ENCODE measurements around the gene NKPD1.

NKPD1 gene

DNA sequence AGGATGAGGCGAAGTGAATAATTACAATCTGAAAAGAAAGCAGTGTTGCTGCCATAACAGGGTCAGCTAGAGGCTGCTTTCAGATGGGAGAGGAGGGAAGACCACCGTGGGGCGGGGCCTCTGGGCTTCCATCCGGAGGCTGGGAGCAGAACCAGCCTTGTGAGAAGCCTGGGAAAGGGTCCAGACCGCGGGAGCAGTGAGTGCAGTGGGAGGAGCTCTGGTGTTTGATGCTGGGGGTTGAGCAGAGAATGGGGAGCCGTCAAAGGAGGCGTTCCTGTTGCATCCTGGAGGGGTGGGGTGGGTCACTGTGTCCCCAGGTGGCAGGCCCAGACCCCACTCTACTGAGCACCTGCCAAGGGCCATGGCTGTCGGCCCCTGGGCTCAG, 18.1 kb downstream of the NKPD1 start:
- Histone ChIP-seq H3K4me1 (ENCODE audit: insufficient read depth, low read length) (peaks cover 4% of the 10 kb centered on the region; the same call in 1 of the 2 replicates), H3K4me3 (ENCODE audit: low read length) (no peak overlapping the region), H3K27ac (ENCODE audit: low read length) (no peak overlapping the region), H3K27me3 (ENCODE audit: insufficient read depth, low read length) (no peaks in the 10 kb centered on the region), H3K36me3 (ENCODE audit: insufficient read depth, low read depth, low read length) (peaks cover 16% of the 10 kb centered on the region), H3K9ac (ENCODE audit: low read depth, low read length) (no peak overlapping the region), H3K9me3 (ENCODE audit: insufficient read depth, low read depth, low read length) (no peaks in the 10 kb centered on the region)

DNA sequence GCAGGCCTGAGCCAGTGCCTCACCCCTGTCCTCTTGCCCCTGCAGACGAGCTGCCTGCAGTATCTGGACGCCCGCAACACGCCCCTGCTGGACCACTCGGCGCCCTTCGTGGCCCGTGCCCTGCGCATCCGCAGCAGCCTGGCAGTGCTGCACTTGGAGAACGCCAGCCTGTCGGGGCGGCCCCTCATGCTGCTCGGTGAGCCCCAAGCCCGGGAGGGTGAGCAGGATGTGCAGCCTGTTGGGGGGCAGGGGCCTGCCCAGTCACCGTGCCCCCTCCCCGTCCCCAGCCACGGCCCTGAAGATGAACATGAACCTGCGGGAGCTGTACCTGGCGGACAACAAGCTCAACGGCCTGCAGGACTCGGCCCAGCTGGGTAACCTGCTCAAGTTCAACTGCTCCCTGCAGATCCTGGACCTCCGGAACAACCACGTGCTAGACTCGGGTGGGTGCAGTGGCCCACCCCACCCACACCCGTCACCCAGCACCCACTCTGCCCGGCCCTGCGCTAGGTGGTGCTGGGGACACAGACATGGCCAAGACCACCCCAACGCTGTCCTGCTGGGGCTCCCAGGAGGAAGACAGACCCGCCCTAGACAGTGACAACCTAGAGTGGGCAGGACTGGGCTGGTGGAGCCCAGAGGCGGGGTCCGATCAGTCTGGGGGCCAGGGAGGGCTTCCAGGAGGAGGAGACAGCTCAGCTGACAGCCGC, 18.6 kb downstream of the NKPD1 start:
- H3K4me3 ChIP-seq (ENCODE audit: low read length) = no peak overlapping the region
- H3K9ac ChIP-seq (ENCODE audit: low read depth, low read length) = no peak overlapping the region
- H3K36me3 ChIP-seq (ENCODE audit: insufficient read depth, low read depth, low read length) = peaks cover 16% of the 10 kb centered on the region
- H3K27ac ChIP-seq (ENCODE audit: low read length) = no peak overlapping the region
- no peaks in the 10 kb centered on the region for H3K9me3 ChIP-seq (ENCODE audit: insufficient read depth, low read depth, low read length)
- H3K27me3 ChIP-seq (ENCODE audit: insufficient read depth, low read length) = no peaks in the 10 kb centered on the region
- peaks cover 6% of the 10 kb centered on the region; the same call in 1 of the 2 replicates for H3K4me1 ChIP-seq (ENCODE audit: insufficient read depth, low read length)

DNA sequence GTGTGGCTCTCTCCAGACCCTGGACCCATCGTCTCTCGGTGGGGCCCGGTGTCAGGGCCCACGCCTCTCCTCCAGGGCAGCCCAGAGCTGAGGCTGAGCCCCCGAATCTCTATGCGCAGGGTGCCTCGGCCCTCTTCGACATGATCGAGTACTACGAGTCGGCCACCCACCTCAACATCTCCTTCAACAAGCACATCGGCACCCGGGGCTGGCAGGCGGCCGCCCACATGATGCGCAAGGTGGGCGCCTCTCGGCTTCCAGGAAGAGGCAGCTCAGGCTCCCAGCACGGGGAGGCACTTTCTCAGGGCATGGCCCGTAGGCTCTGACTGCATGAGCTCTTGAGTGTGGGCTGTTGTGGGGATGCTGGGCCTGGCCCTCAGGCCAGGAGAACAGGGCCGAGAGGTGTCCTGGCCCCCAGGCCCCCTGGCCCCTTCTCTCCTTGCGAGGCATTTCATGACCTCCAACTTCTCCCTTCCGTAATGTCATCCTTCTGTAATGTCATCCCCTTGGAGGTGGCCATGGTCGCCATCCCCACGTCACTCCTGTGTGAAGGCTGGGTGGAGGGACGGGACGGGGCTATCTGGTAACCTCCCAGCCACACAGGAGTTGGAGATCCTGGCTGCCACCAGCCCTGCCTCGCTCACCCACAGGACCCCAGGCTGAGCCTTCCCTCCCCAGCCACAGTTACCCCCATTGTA, 19.4 kb downstream of the NKPD1 start:
- H3K36me3 ChIP-seq (ENCODE audit: insufficient read depth, low read depth, low read length) = peaks cover 16% of the 10 kb centered on the region
- no peaks in the 10 kb centered on the region for H3K27me3 ChIP-seq (ENCODE audit: insufficient read depth, low read length)
- H3K4me3 ChIP-seq (ENCODE audit: low read length) = no peak overlapping the region
- no peak overlapping the region for H3K9ac ChIP-seq (ENCODE audit: low read depth, low read length)
- H3K9me3 ChIP-seq (ENCODE audit: insufficient read depth, low read depth, low read length) = no peaks in the 10 kb centered on the region
- peaks cover 8% of the 10 kb centered on the region for H3K4me1 ChIP-seq (ENCODE audit: insufficient read depth, low read length)
- no peak overlapping the region for H3K27ac ChIP-seq (ENCODE audit: low read length)

DNA sequence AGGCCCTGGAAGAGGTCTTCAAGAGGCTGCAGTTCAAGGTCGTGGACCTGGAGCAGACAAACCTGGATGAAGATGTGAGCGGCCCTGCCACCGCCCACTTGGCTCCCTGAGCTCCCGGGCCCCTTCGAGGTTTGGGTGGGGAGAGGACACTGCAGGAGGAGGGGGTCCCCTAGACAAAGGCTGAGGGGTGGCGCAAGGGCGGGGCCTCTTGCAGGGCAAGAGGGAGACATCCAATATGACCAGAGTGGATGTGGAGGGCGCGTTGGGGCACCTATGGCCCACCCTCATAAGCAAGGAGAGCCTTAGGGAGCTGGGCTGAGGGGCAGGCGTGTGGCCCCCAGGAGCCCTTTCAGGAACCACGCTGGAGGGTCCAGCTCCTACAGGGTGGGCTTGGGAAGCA, 20.2 kb downstream of the NKPD1 start:
- Histone ChIP-seq H3K4me3 (ENCODE audit: low read length) (no peak overlapping the region), H3K36me3 (ENCODE audit: insufficient read depth, low read depth, low read length) (peaks cover 16% of the 10 kb centered on the region), H3K9me3 (ENCODE audit: insufficient read depth, low read depth, low read length) (no peaks in the 10 kb centered on the region), H3K27me3 (ENCODE audit: insufficient read depth, low read length) (no peaks in the 10 kb centered on the region), H3K4me1 (ENCODE audit: insufficient read depth, low read length) (peaks cover 10% of the 10 kb centered on the region), H3K27ac (ENCODE audit: low read length) (no peak overlapping the region), H3K9ac (ENCODE audit: low read depth, low read length) (no peak overlapping the region)

DNA sequence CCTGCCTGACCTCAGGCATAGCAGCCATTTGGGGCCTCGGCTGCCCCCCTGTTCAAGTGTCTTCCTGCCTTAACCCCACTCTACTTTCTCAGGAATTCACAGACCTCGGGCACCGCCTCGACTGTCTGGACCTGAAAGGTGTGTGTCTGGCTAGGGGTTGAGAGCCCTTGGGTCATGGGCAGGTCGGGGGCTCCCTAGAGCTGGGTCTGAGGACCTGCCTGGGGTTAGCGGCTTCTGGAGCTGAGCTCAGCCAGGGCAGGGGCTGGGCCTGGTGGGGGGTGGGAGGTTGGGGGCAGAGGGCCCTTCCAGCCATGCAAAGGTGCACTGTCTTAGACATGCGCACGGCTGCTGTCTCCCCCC, 20.7 kb downstream of the NKPD1 start:
- Histone ChIP-seq H3K4me1 (ENCODE audit: insufficient read depth, low read length) (peaks cover 10% of the 10 kb centered on the region), H3K9ac (ENCODE audit: low read depth, low read length) (no peak overlapping the region), H3K36me3 (ENCODE audit: insufficient read depth, low read depth, low read length) (peaks cover 16% of the 10 kb centered on the region), H3K9me3 (ENCODE audit: insufficient read depth, low read depth, low read length) (no peaks in the 10 kb centered on the region), H3K27me3 (ENCODE audit: insufficient read depth, low read length) (no peaks in the 10 kb centered on the region), H3K4me3 (ENCODE audit: low read length) (no peak overlapping the region), H3K27ac (ENCODE audit: low read length) (no peak overlapping the region)

DNA sequence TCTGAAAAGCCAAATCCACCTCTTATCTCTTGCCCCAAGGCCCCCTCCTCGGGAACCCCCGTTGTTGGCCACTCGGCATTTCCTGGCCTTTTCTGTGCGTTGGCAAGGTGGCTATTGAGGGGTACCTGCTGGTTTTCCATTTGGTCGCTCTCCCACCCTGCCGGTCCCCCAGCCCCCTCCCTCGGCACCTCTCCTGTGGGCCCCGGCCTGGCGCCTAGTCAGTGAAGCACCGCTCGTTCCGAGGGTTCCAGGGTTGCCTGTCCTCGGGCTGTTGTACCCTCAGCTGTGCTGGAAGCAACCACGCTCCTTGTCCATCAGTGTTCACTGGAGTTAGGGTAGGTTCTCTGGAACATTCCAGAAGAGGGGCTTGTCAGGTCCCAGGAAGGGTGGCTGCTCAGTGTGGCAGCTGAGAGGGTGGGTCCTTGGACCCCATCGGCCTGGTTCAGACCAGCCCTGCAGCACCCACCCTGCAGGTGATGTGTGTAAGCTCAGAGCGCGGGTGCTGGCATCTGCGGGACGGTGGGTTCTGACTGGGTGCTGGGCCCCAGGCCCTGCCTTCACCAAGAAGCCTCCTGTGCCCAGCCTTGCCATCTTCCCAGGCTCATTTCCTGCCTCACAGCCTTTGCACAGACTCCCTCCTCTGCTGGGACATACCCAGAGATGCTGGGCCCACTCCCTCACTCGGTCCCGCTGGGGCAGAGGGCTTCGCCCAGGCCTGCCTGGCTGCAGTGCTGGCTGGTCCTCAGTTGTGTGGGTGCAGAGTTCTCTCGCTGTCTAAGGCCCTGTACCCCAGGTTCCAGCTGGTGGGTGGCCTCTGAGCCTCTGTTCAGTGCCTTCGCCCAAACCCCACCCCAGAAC, 21.3 kb downstream of the NKPD1 start:
- Histone ChIP-seq H3K4me3 (ENCODE audit: low read length) (no peak overlapping the region), H3K9me3 (ENCODE audit: insufficient read depth, low read depth, low read length) (no peaks in the 10 kb centered on the region), H3K27me3 (ENCODE audit: insufficient read depth, low read length) (no peaks in the 10 kb centered on the region), H3K4me1 (ENCODE audit: insufficient read depth, low read length) (peaks cover 10% of the 10 kb centered on the region), H3K36me3 (ENCODE audit: insufficient read depth, low read depth, low read length) (peaks cover 16% of the 10 kb centered on the region), H3K27ac (ENCODE audit: low read length) (no peak overlapping the region), H3K9ac (ENCODE audit: low read depth, low read length) (no peak overlapping the region)

DNA sequence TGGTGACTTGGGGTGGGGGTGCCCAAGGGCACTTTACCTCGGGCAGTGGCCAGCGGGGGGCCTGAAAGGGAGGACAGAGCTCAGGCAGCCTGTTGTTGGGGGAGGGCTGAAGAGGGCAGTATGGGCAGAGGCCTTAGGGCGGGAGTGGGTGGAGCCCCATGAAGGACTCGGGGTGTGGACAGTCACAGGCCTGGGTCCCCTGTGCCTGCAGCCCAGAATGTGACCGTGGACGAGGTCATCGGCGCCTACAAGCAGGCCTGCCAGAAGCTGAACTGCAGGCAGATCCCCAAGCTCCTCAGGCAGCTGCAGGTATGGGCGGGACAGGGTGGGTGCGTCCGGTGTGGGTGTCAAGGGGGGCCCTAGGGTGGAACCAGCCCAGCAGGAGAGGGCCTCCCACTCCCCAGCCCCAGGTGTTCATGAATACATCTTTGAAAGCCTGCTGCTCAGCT, 22.5 kb downstream of the NKPD1 start:
- Histone ChIP-seq H3K27ac (ENCODE audit: low read length) (no peak overlapping the region), H3K4me3 (ENCODE audit: low read length) (no peak overlapping the region), H3K4me1 (ENCODE audit: insufficient read depth, low read length) (peaks cover 10% of the 10 kb centered on the region), H3K36me3 (ENCODE audit: insufficient read depth, low read depth, low read length) (peaks cover 13% of the 10 kb centered on the region), H3K27me3 (ENCODE audit: insufficient read depth, low read length) (no peaks in the 10 kb centered on the region), H3K9me3 (ENCODE audit: insufficient read depth, low read depth, low read length) (no peaks in the 10 kb centered on the region), H3K9ac (ENCODE audit: low read depth, low read length) (no peak overlapping the region)

DNA sequence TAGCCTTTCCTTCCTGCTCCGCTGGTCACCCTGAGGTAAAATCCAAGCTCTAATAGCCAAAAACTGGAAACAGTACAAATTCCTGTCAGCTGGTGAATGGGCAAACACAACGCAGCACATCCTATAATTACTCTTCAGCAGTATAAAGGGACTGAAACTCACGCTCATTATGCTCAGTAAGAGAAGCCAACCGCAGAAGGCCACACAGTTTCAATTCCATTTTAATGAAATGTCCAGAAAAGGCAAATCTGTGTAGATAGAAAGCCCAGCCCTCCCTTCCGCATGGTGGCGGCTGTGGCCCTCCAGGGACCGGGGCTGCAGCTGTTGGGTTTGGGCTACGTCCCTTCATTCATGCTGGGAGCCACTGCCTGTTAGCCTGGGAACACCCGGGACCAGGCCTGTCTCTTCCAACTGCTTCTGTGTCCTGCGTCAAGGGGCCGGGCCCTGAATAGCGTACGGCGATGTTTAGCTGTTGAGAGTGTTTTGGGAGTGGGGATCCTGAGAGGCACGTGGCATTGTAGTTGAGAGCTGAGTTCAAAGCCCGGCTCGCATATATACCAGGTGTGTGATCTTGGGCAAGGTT, 23.5 kb downstream of the NKPD1 start:
- no peak overlapping the region for H3K27ac ChIP-seq (ENCODE audit: low read length)
- peaks cover 4% of the 10 kb centered on the region for H3K36me3 ChIP-seq (ENCODE audit: insufficient read depth, low read depth, low read length)
- peaks cover 10% of the 10 kb centered on the region for H3K4me1 ChIP-seq (ENCODE audit: insufficient read depth, low read length)
- H3K27me3 ChIP-seq (ENCODE audit: insufficient read depth, low read length) = no peaks in the 10 kb centered on the region
- no peaks in the 10 kb centered on the region for H3K9me3 ChIP-seq (ENCODE audit: insufficient read depth, low read depth, low read length)
- no peak overlapping the region for H3K9ac ChIP-seq (ENCODE audit: low read depth, low read length)
- no peak overlapping the region for H3K4me3 ChIP-seq (ENCODE audit: low read length)

DNA sequence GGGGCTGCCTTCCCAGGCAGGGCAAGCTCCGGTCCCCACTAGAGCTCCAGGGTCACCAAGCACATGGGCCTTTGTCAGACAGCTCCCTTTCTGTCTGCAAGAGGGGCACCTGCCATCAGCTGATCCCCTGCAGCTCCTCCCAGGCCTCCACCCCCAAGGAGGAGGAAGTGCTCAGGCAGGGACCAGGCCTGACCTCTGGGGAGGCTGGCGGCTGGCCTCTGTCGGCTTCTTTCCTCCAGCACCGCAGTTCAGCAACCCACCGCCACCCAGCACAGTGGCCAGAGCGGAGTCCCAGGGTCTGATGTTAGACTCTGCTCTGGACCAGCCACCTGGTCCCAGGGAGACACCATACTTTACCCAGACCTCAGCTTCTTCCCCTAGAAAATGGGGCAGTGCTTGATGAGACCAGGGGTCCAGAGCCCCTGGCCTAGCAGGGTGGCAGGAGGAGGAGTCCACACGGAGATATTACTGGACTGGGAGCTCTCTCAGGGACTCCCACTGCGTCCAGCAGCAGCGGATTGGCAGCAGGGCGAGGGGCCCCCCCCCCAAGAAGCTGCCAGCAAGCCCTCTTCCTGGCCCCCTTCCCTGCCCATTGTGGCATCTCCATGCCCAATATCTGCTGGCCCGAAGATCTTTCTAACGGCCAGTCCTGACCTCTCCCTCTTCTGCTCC, 24.1 kb downstream of the NKPD1 start:
- H3K27ac ChIP-seq (ENCODE audit: low read length) = no peak overlapping the region
- no peak overlapping the region for H3K4me3 ChIP-seq (ENCODE audit: low read length)
- H3K36me3 ChIP-seq (ENCODE audit: insufficient read depth, low read depth, low read length) = no peaks in the 10 kb centered on the region; the same call in 1 of the 2 replicates
- peaks cover 10% of the 10 kb centered on the region for H3K4me1 ChIP-seq (ENCODE audit: insufficient read depth, low read length)
- peak overlapping the region; percentile 8; the same call in 1 of the 2 replicates for H3K9ac ChIP-seq (ENCODE audit: low read depth, low read length)
- H3K27me3 ChIP-seq (ENCODE audit: insufficient read depth, low read length) = no peaks in the 10 kb centered on the region
- no peaks in the 10 kb centered on the region for H3K9me3 ChIP-seq (ENCODE audit: insufficient read depth, low read depth, low read length)

DNA sequence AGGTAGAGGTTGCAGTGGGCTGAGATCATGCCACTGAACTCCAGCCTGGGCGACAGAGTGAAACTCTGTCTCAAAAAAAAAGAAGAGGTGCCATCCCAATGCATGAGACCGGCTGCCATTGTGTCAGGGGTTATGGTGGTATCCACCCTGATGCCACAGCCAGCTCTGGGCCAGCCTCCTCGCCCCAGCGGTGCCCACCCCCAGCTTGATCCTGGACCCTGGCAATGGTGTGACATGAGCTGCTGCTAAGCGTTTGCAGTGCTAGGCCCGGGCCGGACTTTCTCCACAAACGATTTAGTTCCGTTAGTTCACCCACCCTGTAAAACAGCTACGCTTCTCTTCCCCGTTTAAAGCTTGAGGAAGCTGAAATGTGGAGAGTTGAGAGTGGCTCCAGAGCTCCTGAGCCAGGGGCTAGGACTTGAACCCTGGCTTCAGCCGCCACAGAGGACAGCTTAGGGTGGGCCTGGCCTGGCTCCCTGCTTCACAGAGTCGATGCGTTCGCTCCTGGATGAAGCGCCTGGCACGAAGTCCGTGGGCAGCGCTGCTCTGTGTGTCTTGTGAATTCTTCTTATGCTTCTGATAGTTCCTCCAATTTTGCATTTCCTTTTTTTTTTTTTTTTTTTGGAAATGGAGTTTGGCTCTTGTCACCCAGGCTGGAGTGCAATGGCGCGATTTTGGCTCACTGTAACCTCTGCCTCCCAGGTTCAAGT, 25.5 kb downstream of the NKPD1 start:
- Histone ChIP-seq H3K4me1 (ENCODE audit: insufficient read depth, low read length) (peaks cover 15% of the 10 kb centered on the region), H3K4me3 (ENCODE audit: low read length) (no peak overlapping the region), H3K9ac (ENCODE audit: low read depth, low read length) (no peak overlapping the region), H3K27ac (ENCODE audit: low read length) (no peak overlapping the region), H3K9me3 (ENCODE audit: insufficient read depth, low read depth, low read length) (no peaks in the 10 kb centered on the region), H3K27me3 (ENCODE audit: insufficient read depth, low read length) (no peaks in the 10 kb centered on the region), H3K36me3 (ENCODE audit: insufficient read depth, low read depth, low read length) (no peaks in the 10 kb centered on the region)

Measured in iPS-20b (cell line).